GM10266 (cell line): ENCODE measurements around the gene CDON.

Experiments
- DNase-seq: peaks from one replicate; pipeline ENCODE4 v3.0.0; 2012; ENCODE audit errors: extremely low spot score
- TF ChIP-seq, protein P1 (sequence below): IDR thresholded peaks from 2 replicates; pipeline ENCODE4 v1.5.1; 2012; ENCODE audit warnings: mild to moderate bottlenecking, low read depth; ENCODE audit not compliant: control insufficient read depth, insufficient read depth; ENCODE audit errors: missing control alignments

Gene CDON

DNA sequence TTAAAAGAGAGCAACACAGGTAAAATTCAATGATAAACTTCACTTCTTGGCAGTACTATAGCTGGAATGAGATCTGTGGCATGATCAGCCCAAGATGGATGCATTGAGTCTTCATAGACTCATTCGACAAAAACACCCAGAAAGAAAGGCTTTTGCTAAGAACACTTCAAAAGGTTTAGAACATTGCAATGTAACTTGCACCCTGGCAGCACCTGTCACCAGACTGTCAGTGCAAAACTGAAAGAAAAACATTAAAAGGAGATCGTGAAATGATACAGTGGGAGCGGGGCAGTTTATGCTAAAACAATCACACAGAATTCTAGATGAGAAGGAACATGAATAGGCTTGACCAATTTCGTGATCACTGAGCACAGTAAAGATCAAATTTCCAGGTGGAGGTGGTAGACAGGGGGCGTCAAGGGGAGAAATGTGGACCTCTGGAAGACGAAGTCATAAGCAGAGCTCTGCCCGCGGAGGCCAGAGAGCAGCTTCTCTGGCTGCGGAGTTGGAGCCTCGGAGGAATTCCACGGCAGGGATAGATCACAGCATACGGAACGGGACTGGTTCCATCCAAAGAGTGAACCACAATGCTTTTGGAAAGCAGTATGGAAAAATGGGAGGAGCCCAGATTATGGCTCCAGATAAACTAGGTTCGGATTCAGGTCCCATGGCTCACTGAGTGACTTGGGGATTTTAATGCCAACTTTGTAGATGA, 104.9 kb downstream of the CDON start:
- DNase-seq: no peak
- TF ChIP-seq, protein P1, sequence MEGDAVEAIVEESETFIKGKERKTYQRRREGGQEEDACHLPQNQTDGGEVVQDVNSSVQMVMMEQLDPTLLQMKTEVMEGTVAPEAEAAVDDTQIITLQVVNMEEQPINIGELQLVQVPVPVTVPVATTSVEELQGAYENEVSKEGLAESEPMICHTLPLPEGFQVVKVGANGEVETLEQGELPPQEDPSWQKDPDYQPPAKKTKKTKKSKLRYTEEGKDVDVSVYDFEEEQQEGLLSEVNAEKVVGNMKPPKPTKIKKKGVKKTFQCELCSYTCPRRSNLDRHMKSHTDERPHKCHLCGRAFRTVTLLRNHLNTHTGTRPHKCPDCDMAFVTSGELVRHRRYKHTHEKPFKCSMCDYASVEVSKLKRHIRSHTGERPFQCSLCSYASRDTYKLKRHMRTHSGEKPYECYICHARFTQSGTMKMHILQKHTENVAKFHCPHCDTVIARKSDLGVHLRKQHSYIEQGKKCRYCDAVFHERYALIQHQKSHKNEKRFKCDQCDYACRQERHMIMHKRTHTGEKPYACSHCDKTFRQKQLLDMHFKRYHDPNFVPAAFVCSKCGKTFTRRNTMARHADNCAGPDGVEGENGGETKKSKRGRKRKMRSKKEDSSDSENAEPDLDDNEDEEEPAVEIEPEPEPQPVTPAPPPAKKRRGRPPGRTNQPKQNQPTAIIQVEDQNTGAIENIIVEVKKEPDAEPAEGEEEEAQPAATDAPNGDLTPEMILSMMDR: no peak

DNA sequence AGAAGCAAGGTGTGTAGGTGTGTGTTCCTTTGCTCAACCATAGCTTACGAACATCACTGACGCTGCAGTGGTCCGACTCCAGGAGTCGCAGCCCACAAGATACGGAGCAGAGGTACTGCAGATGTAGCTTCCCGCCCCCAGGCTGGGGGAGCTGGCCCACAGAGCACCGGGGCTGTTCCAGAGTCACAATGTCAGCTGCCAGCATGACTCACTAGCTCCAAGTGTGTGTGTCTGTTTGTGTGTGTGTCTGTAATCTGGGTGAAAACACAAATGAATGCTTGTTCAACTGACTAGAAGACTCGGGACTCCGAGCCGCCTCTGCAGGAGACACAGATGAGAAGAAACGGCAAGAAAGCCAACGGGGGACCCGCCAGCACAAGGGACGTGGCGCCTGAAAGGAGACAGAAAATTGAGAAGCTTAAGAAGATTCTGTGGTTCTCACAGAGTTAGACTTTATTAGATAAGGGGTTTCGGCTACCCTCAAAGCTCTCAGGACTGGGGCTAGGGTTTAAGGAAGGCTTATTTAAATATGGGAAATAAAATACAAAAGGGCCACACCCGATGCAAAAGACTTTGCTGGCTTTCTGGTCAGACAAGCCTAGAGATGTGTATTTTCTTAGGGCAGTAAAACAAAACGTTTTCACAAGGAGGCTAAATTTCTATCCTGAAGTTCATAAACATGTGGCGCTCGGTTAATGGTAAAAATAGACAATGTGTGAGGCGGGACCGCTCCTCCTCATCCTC, 106.1 kb downstream of the CDON start:
- DNase-seq: no peak

DNA sequence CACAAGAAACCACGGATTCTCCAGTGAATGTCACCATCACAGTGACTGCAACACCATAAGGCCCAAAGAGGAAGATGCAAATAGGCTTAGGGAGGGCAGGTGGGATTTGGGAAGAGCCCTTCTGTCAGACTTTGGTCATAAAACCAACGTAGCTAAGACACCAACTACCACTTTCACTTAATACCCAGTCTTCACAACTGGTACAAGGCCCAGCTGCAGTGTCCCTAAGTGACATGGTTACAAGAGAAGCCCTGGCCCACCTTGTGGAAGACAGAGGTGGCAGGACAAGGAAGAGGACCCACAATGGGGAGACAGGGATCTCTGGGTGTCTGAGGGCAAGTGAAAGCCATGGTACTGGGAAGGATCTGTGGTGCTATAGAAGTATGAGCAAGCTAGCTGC, 106.8 kb downstream of the CDON start:
- TF ChIP-seq, protein P1: no peak
- no peak for DNase-seq

More for the DNA sequence above, 106.1 kb downstream of the CDON start:
- TF ChIP-seq, protein P1: no peak

DNA sequence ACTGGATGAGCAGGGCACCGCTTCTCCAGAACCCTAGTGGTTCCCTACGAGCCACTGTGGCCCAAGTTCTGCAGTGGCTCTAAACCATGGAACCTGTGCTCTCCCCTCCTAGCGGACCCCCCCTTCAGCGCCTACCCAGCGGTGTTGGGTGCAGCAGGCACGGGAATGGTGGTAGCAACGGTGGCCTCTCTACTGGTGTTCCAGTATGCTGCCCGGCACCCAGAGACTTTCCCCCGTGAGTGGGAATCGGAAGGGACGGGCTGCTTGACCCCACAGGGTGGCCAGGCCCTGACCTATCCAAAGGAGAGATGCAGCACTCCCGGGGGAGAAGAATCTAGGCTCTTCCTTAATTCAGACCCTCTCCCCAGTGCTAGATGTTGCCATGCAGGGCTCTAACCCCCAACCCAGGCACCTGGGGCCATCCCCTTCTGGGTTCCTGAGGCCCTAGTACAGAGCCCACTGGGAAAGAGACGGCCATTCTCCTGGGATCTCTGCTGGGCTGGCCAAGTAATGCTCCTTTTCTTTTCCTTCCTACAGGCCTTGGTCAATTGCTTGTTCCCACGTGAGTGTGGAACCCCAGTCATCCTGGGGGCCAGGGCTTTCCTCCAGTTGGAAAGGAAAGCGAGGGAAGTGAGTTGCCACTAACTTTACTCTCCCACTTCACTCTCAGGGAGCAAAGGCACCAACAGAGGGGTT, 107.6 kb downstream of the CDON start:
- DNase-seq: no peak
- TF ChIP-seq, protein P1: no peak

DNA sequence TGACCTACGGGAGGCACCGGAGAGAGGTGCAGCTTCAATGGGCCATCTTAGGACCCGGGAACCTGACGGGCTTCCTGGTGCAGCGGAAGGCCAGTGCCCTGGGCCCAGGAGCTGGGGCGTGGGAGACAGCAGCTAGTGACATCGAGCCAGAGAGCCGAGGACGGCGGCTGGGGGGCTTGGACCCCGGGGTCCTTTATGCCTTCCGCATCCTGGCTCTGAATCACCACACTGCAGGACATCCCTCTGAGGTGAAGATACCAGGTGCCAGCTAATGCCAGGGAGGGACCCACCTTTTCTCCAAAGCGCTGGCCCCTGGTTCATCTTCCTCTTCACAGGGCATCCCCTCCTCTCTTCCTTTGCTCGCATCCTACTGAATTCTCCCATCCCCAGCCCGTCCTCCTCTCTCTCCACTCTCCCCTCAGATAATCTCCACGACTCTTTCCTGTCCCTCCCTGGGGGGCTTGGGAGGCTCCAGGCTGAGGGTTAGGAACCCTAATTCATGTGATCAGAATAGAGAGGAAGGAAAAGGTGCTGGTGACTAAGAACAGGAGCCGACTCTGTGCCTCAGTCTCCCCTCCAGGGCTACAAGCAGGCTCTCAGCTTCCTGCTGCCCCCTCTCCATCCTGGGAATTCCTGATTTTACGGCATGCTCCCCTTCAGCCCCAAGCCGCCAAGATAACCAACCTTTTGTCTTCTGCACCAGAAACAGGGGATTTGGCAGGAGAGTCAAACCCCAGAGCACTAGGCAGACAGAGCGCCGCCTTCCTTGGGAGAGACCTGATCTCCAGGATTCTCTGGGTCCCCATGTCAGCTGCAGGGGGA, 108.3 kb downstream of the CDON start:
- no peak for DNase-seq
- TF ChIP-seq, protein P1: no peak

DNA sequence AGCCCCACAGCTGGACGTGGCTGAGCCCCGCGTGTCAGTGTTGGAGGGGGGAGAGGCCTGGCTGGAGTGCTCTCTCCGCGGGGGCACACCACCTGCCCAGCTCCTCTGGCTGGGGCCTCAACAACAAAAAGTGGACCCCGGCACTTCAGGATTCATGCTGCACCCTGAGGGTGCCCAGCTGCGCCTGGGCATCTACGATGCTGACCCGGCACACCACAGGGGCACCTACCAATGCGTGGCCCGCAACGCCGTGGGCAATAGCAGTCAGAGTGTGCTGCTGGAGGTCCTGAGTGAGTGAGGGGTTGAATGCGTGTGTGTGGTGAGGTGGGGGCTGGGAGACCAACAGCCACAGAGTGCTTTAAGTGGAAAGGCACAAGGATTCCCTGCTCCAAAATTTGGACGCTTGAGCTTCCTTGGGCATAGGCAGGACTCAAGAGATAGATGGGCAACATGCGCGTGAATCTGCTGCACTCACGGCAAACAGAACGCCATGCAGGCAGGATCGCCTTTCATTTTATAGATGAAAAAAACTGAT, 109.2 kb downstream of the CDON start:
- no peak for DNase-seq
- TF ChIP-seq, protein P1: no peak
